Omental fat pad (tissue), 4 donors: ENCODE data around the gene UBAP2L. TPM values are rescaled to one million over a fixed set of nuclear protein-coding genes. Genes with fewer than 3 reads are reported as not detected.
"Not testable (repeated sequence)": the region's sequence is repeated elsewhere in the genome, so short reads cannot be mapped to it uniquely, and the experiment has no call there.

Experiments
- ATAC-seq: fragments of 150-250 bp; one replicate; pipeline ENCODE4 v1.9.1; 2016; ENCODE audit warnings: mild to moderate bottlenecking, moderate library complexity; ENCODE audit not compliant: low FRiP score
- DNase-seq: peaks from one replicate; pipeline ENCODE4 v3.0.0-alpha.2; 2019; ENCODE audit warnings: low spot score
- CTCF ChIP-seq, 3 donors: fragments of 450-650 bp; IDR thresholded peaks; one replicate each; pipeline ENCODE4 v1.5.1; 2016 to 2017; ENCODE audit warnings: antibody characterized with exemption in 3 of 3, mild to moderate bottlenecking in 3 of 3, moderate library complexity in 2 of 3
- total RNA-seq, 4 donors: library from RNA; depleted of rRNA; stranded (reverse); fragments of >200 nt; gene quantifications; one replicate each; pipeline ENCODE4 v1.1.0, GENCODE V29; 2016

UBAP2L gene
- total RNA-seq, 4 donors from 2014 or later = 51.9 to 92.1 (median 73.6) TPM

GRCh38 chr1:154225370-154225769, 4.6 kb downstream of the UBAP2L start:
- TF ChIP-seq CTCF (IDR thresholded peaks at IDR 0.05) = no peak
- no peak for DNase-seq
- no peak for ATAC-seq

GRCh38 chr1:154231112-154231511, 10.4 kb downstream of the UBAP2L start:
- DNase-seq = not testable (repeated sequence)

GRCh38 chr1:154233127-154233526, 12.4 kb downstream of the UBAP2L start:
- DNase-seq, ATAC-seq: not testable (repeated sequence)

More at GRCh38 chr1:154231112-154231511, 10.4 kb downstream of the UBAP2L start:
- ATAC-seq = not testable (repeated sequence)

GRCh38 chr1:154236855-154237254, 16.1 kb downstream of the UBAP2L start:
- no peak for TF ChIP-seq CTCF (IDR thresholded peaks at IDR 0.05)
- no peak for ATAC-seq
- DNase-seq = no peak

- no peak for TF ChIP-seq CTCF (IDR thresholded peaks at IDR 0.05)
- ATAC-seq (no peak), DNase-seq (no peak)
These were observed 16.7 kb downstream of the UBAP2L start for GRCh38 chr1:154237435-154237834.

- DNase-seq (no peak), ATAC-seq (no peak)
- no peak for TF ChIP-seq CTCF (IDR thresholded peaks at IDR 0.05)
These were observed 17.2 kb downstream of the UBAP2L start for GRCh38 chr1:154237880-154238506.

GRCh38 chr1:154239491-154239890, 18.7 kb downstream of the UBAP2L start:
- no peak for DNase-seq
- no peak for ATAC-seq
- TF ChIP-seq CTCF (IDR thresholded peaks at IDR 0.05) = no peak

- no peak for TF ChIP-seq CTCF (IDR thresholded peaks at IDR 0.05)
- no peak for DNase-seq
- ATAC-seq = no peak
These were observed 19.6 kb downstream of the UBAP2L start for GRCh38 chr1:154240294-154240833.
